ENCODE data around the gene TLR1. TPM values are rescaled to one million over a fixed set of nuclear protein-coding genes. Genes with fewer than 3 reads are reported as not detected.

The TLR1 gene
- polyA plus RNA-seq, 1 of the 3 experiments (the other 2 are of a cell fraction), result not detected

DNA sequence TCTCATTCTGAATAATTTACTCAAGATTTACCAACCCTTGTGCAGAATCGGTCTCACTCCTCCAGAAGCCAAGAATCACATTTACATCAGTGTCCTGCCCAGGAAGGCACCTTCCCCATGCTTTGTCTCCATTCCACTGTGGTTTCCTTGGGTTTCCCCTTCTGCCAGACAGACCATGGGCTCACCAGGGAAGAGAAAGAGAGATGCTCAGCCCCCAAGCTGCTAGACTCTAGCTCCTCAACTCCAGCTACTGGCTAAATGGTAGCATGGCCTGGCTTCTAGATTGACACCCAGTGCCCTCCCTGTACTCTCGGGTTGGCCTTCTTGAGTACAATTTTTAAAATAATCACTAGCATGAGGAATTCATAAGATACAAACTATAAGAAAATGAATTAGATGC is 34.7 kb downstream of the TLR1 start:
- Histone ChIP-seq H3K9ac (no peak overlapping the region), H3K4me2 (no peak overlapping the region), H2AFZ (ENCODE audit: low read depth) (no peak overlapping the region), H3K4me1 (ENCODE audit: control insufficient read depth in 1 of 2, insufficient read depth in 2 of 2, low read depth in 1 of 2, low read length in 1 of 2) (no peaks in the 10 kb centered on the region), H3K4me3 (ENCODE audit: low read depth in 2 of 2, low read length in 1 of 2) (no peak overlapping the region), H4K20me1 (ENCODE audit: insufficient read depth) (no peaks in the 10 kb centered on the region), H3F3A (replicated peaks; ENCODE audit: insufficient read depth) (no peaks in the 10 kb centered on the region), H3K27ac (ENCODE audit: low read depth in 2 of 2, low read length in 1 of 2) (no peak overlapping the region), H3K79me2 (ENCODE audit: insufficient read depth) (no peaks in the 10 kb centered on the region), H3K27me3 (ENCODE audit: insufficient read depth) (no peaks in the 10 kb centered on the region; the same call in 1 of the 2 replicates), H3K9me3 (no peaks in the 10 kb centered on the region), H3K9me2 (no peaks in the 10 kb centered on the region), H3K36me3 (replicated peaks in 1 of 2; ENCODE audit: control insufficient read depth in 1 of 2, insufficient read depth in 2 of 2, low read length in 1 of 2) (no peaks in the 10 kb centered on the region)
- no peak for TF ChIP-seq FOXM1 (IDR thresholded peaks at IDR 0.05; ENCODE audit: low read depth)
- TF ChIP-seq, protein P1, sequence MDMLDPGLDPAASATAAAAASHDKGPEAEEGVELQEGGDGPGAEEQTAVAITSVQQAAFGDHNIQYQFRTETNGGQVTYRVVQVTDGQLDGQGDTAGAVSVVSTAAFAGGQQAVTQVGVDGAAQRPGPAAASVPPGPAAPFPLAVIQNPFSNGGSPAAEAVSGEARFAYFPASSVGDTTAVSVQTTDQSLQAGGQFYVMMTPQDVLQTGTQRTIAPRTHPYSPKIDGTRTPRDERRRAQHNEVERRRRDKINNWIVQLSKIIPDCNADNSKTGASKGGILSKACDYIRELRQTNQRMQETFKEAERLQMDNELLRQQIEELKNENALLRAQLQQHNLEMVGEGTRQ (IDR thresholded peaks at IDR 0.05; ENCODE audit: borderline replicate concordance, low read depth, low read length), result no peak
- TF ChIP-seq EP300 (IDR thresholded peaks at IDR 0.05; ENCODE audit: borderline replicate concordance in 1 of 2, low read depth in 1 of 2, low read length in 1 of 2), result no peak
- no peak for TF ChIP-seq RCOR1 (IDR thresholded peaks at IDR 0.05; ENCODE audit: low read length)
- TF ChIP-seq, protein P2, sequence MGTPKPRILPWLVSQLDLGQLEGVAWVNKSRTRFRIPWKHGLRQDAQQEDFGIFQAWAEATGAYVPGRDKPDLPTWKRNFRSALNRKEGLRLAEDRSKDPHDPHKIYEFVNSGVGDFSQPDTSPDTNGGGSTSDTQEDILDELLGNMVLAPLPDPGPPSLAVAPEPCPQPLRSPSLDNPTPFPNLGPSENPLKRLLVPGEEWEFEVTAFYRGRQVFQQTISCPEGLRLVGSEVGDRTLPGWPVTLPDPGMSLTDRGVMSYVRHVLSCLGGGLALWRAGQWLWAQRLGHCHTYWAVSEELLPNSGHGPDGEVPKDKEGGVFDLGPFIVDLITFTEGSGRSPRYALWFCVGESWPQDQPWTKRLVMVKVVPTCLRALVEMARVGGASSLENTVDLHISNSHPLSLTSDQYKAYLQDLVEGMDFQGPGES (IDR thresholded peaks at IDR 0.05; ENCODE audit: low read depth, low read length), result no peak
- no peak for TF ChIP-seq MEF2A (IDR thresholded peaks at IDR 0.05; ENCODE audit: borderline replicate concordance, low read depth)
- TF ChIP-seq YY1 (IDR thresholded peaks at IDR 0.05; ENCODE audit: low read depth), result no peak
- no peak for TF ChIP-seq JUND (IDR thresholded peaks at IDR 0.05)
- POLR2A ChIA-PET, result no interaction called here
- WGBS (ENCODE audit: low lambda C conversion rate), result 82% methylated on average over 2 of the region's 2 CpGs
- DNase-seq, result no peak
- CTCF ChIA-PET, result interaction anchor here (1.3 to 4.5 kb wide), 5 partner anchors 10 to 590 kb away, joined by 3 to 37 read pairs (median 6); partner anchors contain the start of genes TLR1 and TLR10

DNA sequence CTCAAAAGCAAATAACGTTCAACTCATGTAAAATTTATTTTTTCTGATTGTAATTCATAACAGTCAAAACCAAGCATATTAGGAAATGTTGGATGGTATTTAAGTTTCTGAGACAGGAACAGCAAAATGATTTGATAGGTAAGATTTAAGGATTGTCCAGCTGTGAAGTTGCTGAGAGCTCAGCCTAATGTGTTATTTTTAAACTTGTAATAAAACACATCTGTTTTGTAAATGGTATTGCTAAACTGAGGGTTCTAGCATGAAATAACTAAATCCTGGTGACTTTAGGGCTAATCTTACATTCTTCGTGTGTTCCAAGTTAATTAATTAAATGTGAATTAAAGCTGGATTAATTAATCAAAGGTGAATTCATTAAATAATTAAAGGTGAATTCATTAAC is 35.1 kb downstream of the TLR1 start:
- TF ChIP-seq CHD2 (IDR thresholded peaks at IDR 0.05; ENCODE audit: low read length, partially characterized antibody), result no peak
- TF ChIP-seq, protein P3, sequence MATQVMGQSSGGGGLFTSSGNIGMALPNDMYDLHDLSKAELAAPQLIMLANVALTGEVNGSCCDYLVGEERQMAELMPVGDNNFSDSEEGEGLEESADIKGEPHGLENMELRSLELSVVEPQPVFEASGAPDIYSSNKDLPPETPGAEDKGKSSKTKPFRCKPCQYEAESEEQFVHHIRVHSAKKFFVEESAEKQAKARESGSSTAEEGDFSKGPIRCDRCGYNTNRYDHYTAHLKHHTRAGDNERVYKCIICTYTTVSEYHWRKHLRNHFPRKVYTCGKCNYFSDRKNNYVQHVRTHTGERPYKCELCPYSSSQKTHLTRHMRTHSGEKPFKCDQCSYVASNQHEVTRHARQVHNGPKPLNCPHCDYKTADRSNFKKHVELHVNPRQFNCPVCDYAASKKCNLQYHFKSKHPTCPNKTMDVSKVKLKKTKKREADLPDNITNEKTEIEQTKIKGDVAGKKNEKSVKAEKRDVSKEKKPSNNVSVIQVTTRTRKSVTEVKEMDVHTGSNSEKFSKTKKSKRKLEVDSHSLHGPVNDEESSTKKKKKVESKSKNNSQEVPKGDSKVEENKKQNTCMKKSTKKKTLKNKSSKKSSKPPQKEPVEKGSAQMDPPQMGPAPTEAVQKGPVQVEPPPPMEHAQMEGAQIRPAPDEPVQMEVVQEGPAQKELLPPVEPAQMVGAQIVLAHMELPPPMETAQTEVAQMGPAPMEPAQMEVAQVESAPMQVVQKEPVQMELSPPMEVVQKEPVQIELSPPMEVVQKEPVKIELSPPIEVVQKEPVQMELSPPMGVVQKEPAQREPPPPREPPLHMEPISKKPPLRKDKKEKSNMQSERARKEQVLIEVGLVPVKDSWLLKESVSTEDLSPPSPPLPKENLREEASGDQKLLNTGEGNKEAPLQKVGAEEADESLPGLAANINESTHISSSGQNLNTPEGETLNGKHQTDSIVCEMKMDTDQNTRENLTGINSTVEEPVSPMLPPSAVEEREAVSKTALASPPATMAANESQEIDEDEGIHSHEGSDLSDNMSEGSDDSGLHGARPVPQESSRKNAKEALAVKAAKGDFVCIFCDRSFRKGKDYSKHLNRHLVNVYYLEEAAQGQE (IDR thresholded peaks at IDR 0.05; ENCODE audit: low read depth, low read length), result no peak
- no peak for TF ChIP-seq ELF1 (IDR thresholded peaks at IDR 0.05)
- Histone ChIP-seq H3K27ac (ENCODE audit: low read depth in 2 of 2, low read length in 1 of 2) (no peak overlapping the region), H3K27me3 (ENCODE audit: insufficient read depth) (no peaks in the 10 kb centered on the region; the same call in 1 of the 2 replicates), H3K9me3 (no peaks in the 10 kb centered on the region), H4K20me1 (ENCODE audit: insufficient read depth) (no peaks in the 10 kb centered on the region), H3K36me3 (replicated peaks in 1 of 2; ENCODE audit: control insufficient read depth in 1 of 2, insufficient read depth in 2 of 2, low read length in 1 of 2) (no peaks in the 10 kb centered on the region), H3K79me2 (ENCODE audit: insufficient read depth) (no peaks in the 10 kb centered on the region), H2AFZ (ENCODE audit: low read depth) (peak overlapping the region; percentile 36; the same call in 1 of the 2 replicates), H3K4me3 (ENCODE audit: low read depth in 2 of 2, low read length in 1 of 2) (no peak overlapping the region), H3F3A (replicated peaks; ENCODE audit: insufficient read depth) (no peaks in the 10 kb centered on the region), H3K9ac (no peak overlapping the region), H3K4me1 (ENCODE audit: control insufficient read depth in 1 of 2, insufficient read depth in 2 of 2, low read depth in 1 of 2, low read length in 1 of 2) (no peaks in the 10 kb centered on the region), H3K9me2 (no peaks in the 10 kb centered on the region), H3K4me2 (no peak overlapping the region)
- no peak for DNase-seq
- WGBS (ENCODE audit: low lambda C conversion rate), result 25% methylated on average over 2 of the region's 2 CpGs
- ChIA-PET CTCF (interaction anchor here (1.3 to 4.5 kb wide), 5 partner anchors 10 to 590 kb away, joined by 3 to 37 read pairs (median 6); partner anchors contain the start of genes TLR1 and TLR10), POLR2A (no interaction called here)
